Ramos (cell line): Measurements from ENCODE around the gene NES.

ENCODE experiments used
- in situ Hi-C: fragments of 300-500 bp; cut with MboI; formaldehyde crosslinking; loops from one replicate; pipeline ENCODE4 v1.14.3; 2022; ENCODE audit warnings: low sequenced_read_pairs; ENCODE audit not compliant: unreplicated experiment

Gene NES

GRCh38 chr1:156689035-156689952 lies 12.1 kb upstream of the NES start:
- in situ Hi-C loops = loop anchor here (5.0 kb wide), 1 partner anchor 173 kb away; the partner anchor contains the start of gene NTRK1

GRCh38 chr1:156684227-156684782 lies 7.1 kb upstream of the NES start:
- in situ Hi-C loops = no loop called here

GRCh38 chr1:156682166-156682890 lies 5.1 kb upstream of the NES start:
- in situ Hi-C loops = no loop called here

- in situ Hi-C loops = no loop called here
Observed at GRCh38 chr1:156681196-156681960, 4.2 kb upstream of the NES start.

- in situ Hi-C loops = no loop called here
Observed at GRCh38 chr1:156680056-156680455, 2.8 kb upstream of the NES start.

GRCh38 chr1:156677616-156678596 lies 699 bp upstream of the NES start:
- in situ Hi-C loops = no loop called here

GRCh38 chr1:156676114-156676819 lies 940 bp downstream of the NES start:
- in situ Hi-C loops = no loop called here

GRCh38 chr1:156675210-156676113 lies 1.7 kb downstream of the NES start:
- in situ Hi-C loops = no loop called here

GRCh38 chr1:156673387-156674121 lies 3.7 kb downstream of the NES start:
- in situ Hi-C loops = no loop called here

- in situ Hi-C loops = no loop called here
Observed at GRCh38 chr1:156671804-156672203, 5.4 kb downstream of the NES start.

- in situ Hi-C loops = no loop called here
Observed at GRCh38 chr1:156670791-156671190, 6.4 kb downstream of the NES start.

GRCh38 chr1:156670359-156670758 lies 6.8 kb downstream of the NES start:
- in situ Hi-C loops = no loop called here

GRCh38 chr1:156669794-156670193 lies 7.4 kb downstream of the NES start:
- in situ Hi-C loops = no loop called here

- in situ Hi-C loops = no loop called here
Observed at GRCh38 chr1:156668801-156669637, 8.2 kb downstream of the NES start.

- in situ Hi-C loops = no loop called here
Observed at GRCh38 chr1:156667968-156668709, 9.1 kb downstream of the NES start.
